Measurements from ENCODE around the gene SCARB2.

The SCARB2 gene

GRCh38 chr4:76240236-76240635 lies 26.6 kb upstream of the SCARB2 start:
- no peak overlapping the region for H3K27ac Mint-ChIP-seq (ENCODE audit: low read depth)
- no peak overlapping the region for H3K4me3 Mint-ChIP-seq
- H3K9me3 Mint-ChIP-seq = peaks cover 14% of the 10 kb centered on the region
- H3K36me3 Mint-ChIP-seq (ENCODE audit: insufficient read depth) = peaks cover 2% of the 10 kb centered on the region
- no peaks in the 10 kb centered on the region for H3K4me1 Mint-ChIP-seq
- H3K27me3 Mint-ChIP-seq = peaks cover 51% of the 10 kb centered on the region
- ATAC-seq (replicated peaks; ENCODE audit: extremely low read depth, poor library complexity, severe bottlenecking) = no peak
- no peak for DNase-seq (ENCODE audit: low spot score in 2 of 2)

- peaks cover 2% of the 10 kb centered on the region for H3K36me3 Mint-ChIP-seq (ENCODE audit: insufficient read depth)
- H3K27ac Mint-ChIP-seq (ENCODE audit: low read depth) = no peak overlapping the region
- no peaks in the 10 kb centered on the region for H3K4me1 Mint-ChIP-seq
- ATAC-seq (replicated peaks; ENCODE audit: extremely low read depth, poor library complexity, severe bottlenecking) (no peak), DNase-seq (ENCODE audit: low spot score in 2 of 2) (no peak)
- H3K9me3 Mint-ChIP-seq = peaks cover 14% of the 10 kb centered on the region
- H3K27me3 Mint-ChIP-seq = peaks cover 38% of the 10 kb centered on the region
- no peak overlapping the region for H3K4me3 Mint-ChIP-seq
Measured at GRCh38 chr4:76238701-76239100, 25.1 kb upstream of the SCARB2 start.

GRCh38 chr4:76238236-76238635 lies 24.6 kb upstream of the SCARB2 start:
- H3K4me1 Mint-ChIP-seq = no peaks in the 10 kb centered on the region
- DNase-seq (ENCODE audit: low spot score in 2 of 2) (no peak), ATAC-seq (replicated peaks; ENCODE audit: extremely low read depth, poor library complexity, severe bottlenecking) (no peak)
- peaks cover 2% of the 10 kb centered on the region for H3K36me3 Mint-ChIP-seq (ENCODE audit: insufficient read depth)
- H3K9me3 Mint-ChIP-seq = peaks cover 14% of the 10 kb centered on the region
- no peak overlapping the region for H3K4me3 Mint-ChIP-seq
- no peak overlapping the region for H3K27ac Mint-ChIP-seq (ENCODE audit: low read depth)
- peaks cover 33% of the 10 kb centered on the region for H3K27me3 Mint-ChIP-seq

GRCh38 chr4:76235915-76236314 lies 22.3 kb upstream of the SCARB2 start:
- Mint-ChIP-seq H3K36me3 (ENCODE audit: insufficient read depth) (peaks cover 2% of the 10 kb centered on the region), H3K9me3 (peaks cover 14% of the 10 kb centered on the region), H3K27me3 (peaks cover 18% of the 10 kb centered on the region), H3K27ac (ENCODE audit: low read depth) (no peak overlapping the region), H3K4me3 (no peak overlapping the region), H3K4me1 (no peaks in the 10 kb centered on the region)
- no peak for DNase-seq (ENCODE audit: low spot score in 2 of 2)
- no peak for ATAC-seq (replicated peaks; ENCODE audit: extremely low read depth, poor library complexity, severe bottlenecking)

- Mint-ChIP-seq H3K4me1 (no peaks in the 10 kb centered on the region), H3K27ac (ENCODE audit: low read depth) (no peak overlapping the region), H3K27me3 (peaks cover 13% of the 10 kb centered on the region), H3K9me3 (peaks cover 14% of the 10 kb centered on the region), H3K36me3 (ENCODE audit: insufficient read depth) (peaks cover 2% of the 10 kb centered on the region), H3K4me3 (no peak overlapping the region)
- DNase-seq (ENCODE audit: low spot score in 2 of 2) (no peak), ATAC-seq (replicated peaks; ENCODE audit: extremely low read depth, poor library complexity, severe bottlenecking) (no peak)
Measured at GRCh38 chr4:76235407-76235806, 21.8 kb upstream of the SCARB2 start.

- no peak overlapping the region for H3K27ac Mint-ChIP-seq (ENCODE audit: low read depth)
- H3K4me3 Mint-ChIP-seq = no peak overlapping the region
- no peaks in the 10 kb centered on the region for H3K4me1 Mint-ChIP-seq
- H3K27me3 Mint-ChIP-seq = peaks cover 7% of the 10 kb centered on the region
- DNase-seq (ENCODE audit: low spot score in 2 of 2) = no peak
- H3K9me3 Mint-ChIP-seq = peaks cover 8% of the 10 kb centered on the region
- peaks cover 2% of the 10 kb centered on the region for H3K36me3 Mint-ChIP-seq (ENCODE audit: insufficient read depth)
- ATAC-seq (replicated peaks; ENCODE audit: extremely low read depth, poor library complexity, severe bottlenecking) = no peak
Measured at GRCh38 chr4:76234679-76235044, 21.0 kb upstream of the SCARB2 start.

GRCh38 chr4:76233967-76234678 lies 20.5 kb upstream of the SCARB2 start:
- H3K36me3 Mint-ChIP-seq (ENCODE audit: insufficient read depth) = peaks cover 2% of the 10 kb centered on the region
- H3K4me1 Mint-ChIP-seq = no peaks in the 10 kb centered on the region
- no peak overlapping the region for H3K4me3 Mint-ChIP-seq
- peaks cover 12% of the 10 kb centered on the region for H3K9me3 Mint-ChIP-seq
- no peak for ATAC-seq (replicated peaks; ENCODE audit: extremely low read depth, poor library complexity, severe bottlenecking)
- DNase-seq (ENCODE audit: low spot score in 2 of 2) = no peak
- H3K27ac Mint-ChIP-seq (ENCODE audit: low read depth) = no peak overlapping the region
- H3K27me3 Mint-ChIP-seq = peaks cover 12% of the 10 kb centered on the region

- DNase-seq (ENCODE audit: low spot score in 2 of 2) = no peak
- H3K4me1 Mint-ChIP-seq = no peaks in the 10 kb centered on the region
- no peak for ATAC-seq (replicated peaks; ENCODE audit: extremely low read depth, poor library complexity, severe bottlenecking)
- H3K27ac Mint-ChIP-seq (ENCODE audit: low read depth) = no peak overlapping the region
- H3K27me3 Mint-ChIP-seq = peaks cover 18% of the 10 kb centered on the region
- H3K36me3 Mint-ChIP-seq (ENCODE audit: insufficient read depth) = peaks cover 2% of the 10 kb centered on the region
- H3K9me3 Mint-ChIP-seq = peaks cover 17% of the 10 kb centered on the region
- H3K4me3 Mint-ChIP-seq = no peak overlapping the region
Measured at GRCh38 chr4:76233529-76233928, 19.9 kb upstream of the SCARB2 start.

GRCh38 chr4:76233083-76233482 lies 19.5 kb upstream of the SCARB2 start:
- peaks cover 20% of the 10 kb centered on the region for H3K27me3 Mint-ChIP-seq
- H3K4me3 Mint-ChIP-seq = no peak overlapping the region
- no peak for ATAC-seq (replicated peaks; ENCODE audit: extremely low read depth, poor library complexity, severe bottlenecking)
- peaks cover 17% of the 10 kb centered on the region for H3K9me3 Mint-ChIP-seq
- H3K36me3 Mint-ChIP-seq (ENCODE audit: insufficient read depth) = peaks cover 2% of the 10 kb centered on the region
- H3K27ac Mint-ChIP-seq (ENCODE audit: low read depth) = no peak overlapping the region
- no peaks in the 10 kb centered on the region for H3K4me1 Mint-ChIP-seq
- no peak for DNase-seq (ENCODE audit: low spot score in 2 of 2)

GRCh38 chr4:76232681-76233080 lies 19.1 kb upstream of the SCARB2 start:
- Mint-ChIP-seq H3K4me1 (no peaks in the 10 kb centered on the region), H3K27me3 (peaks cover 24% of the 10 kb centered on the region), H3K36me3 (ENCODE audit: insufficient read depth) (peaks cover under 1% of the 10 kb centered on the region), H3K27ac (ENCODE audit: low read depth) (no peak overlapping the region), H3K9me3 (peaks cover 15% of the 10 kb centered on the region), H3K4me3 (no peak overlapping the region)
- no peak for DNase-seq (ENCODE audit: low spot score in 2 of 2)
- ATAC-seq (replicated peaks; ENCODE audit: extremely low read depth, poor library complexity, severe bottlenecking) = no peak

- ATAC-seq (replicated peaks; ENCODE audit: extremely low read depth, poor library complexity, severe bottlenecking) (no peak), DNase-seq (ENCODE audit: low spot score in 2 of 2) (no peak)
- no peaks in the 10 kb centered on the region for H3K36me3 Mint-ChIP-seq (ENCODE audit: insufficient read depth)
- H3K27ac Mint-ChIP-seq (ENCODE audit: low read depth) = no peak overlapping the region
- H3K4me3 Mint-ChIP-seq = no peak overlapping the region
- H3K9me3 Mint-ChIP-seq = peaks cover 11% of the 10 kb centered on the region
- H3K27me3 Mint-ChIP-seq = peaks cover 40% of the 10 kb centered on the region
- H3K4me1 Mint-ChIP-seq = no peaks in the 10 kb centered on the region
Measured at GRCh38 chr4:76226418-76226817, 12.8 kb upstream of the SCARB2 start.

GRCh38 chr4:76224171-76224570 lies 10.5 kb upstream of the SCARB2 start:
- H3K27ac Mint-ChIP-seq (ENCODE audit: low read depth) = no peak overlapping the region
- H3K9me3 Mint-ChIP-seq = peaks cover 6% of the 10 kb centered on the region
- ATAC-seq (replicated peaks; ENCODE audit: extremely low read depth, poor library complexity, severe bottlenecking) = no peak
- no peaks in the 10 kb centered on the region for H3K4me1 Mint-ChIP-seq
- DNase-seq (ENCODE audit: low spot score in 2 of 2) = no peak
- peaks cover 34% of the 10 kb centered on the region for H3K27me3 Mint-ChIP-seq
- H3K36me3 Mint-ChIP-seq (ENCODE audit: insufficient read depth) = no peaks in the 10 kb centered on the region
- H3K4me3 Mint-ChIP-seq = no peak overlapping the region

- Mint-ChIP-seq H3K9me3 (no peaks in the 10 kb centered on the region), H3K36me3 (ENCODE audit: insufficient read depth) (no peaks in the 10 kb centered on the region), H3K4me3 (no peak overlapping the region), H3K27ac (ENCODE audit: low read depth) (no peak overlapping the region), H3K4me1 (peaks cover 5% of the 10 kb centered on the region), H3K27me3 (no peaks in the 10 kb centered on the region)
- ATAC-seq (replicated peaks; ENCODE audit: extremely low read depth, poor library complexity, severe bottlenecking) (no peak), DNase-seq (ENCODE audit: low spot score in 2 of 2) (no peak)
Measured at GRCh38 chr4:76219299-76220055, 5.9 kb upstream of the SCARB2 start.
